IgD-negative memory B cell (primary cell): ENCODE measurements around the gene EPHA2. TPM values are rescaled to one million over a fixed set of nuclear protein-coding genes. Genes with fewer than 3 reads are reported as not detected.
"Not testable (repeated sequence)": the region's sequence is repeated elsewhere in the genome, so short reads cannot be mapped to it uniquely, and the experiment has no call there.

Experiments used
- H3K27ac Mint-ChIP-seq, 3 donors: one replicate each; pipeline ENCODE4 v1.8.0; 2020 to 2022; ENCODE audit warnings: mild to moderate bottlenecking in 3 of 3, mixed read lengths in 3 of 3, moderate library complexity in 1 of 3
- H3K27me3 Mint-ChIP-seq: one replicate; pipeline ENCODE4 v1.8.0; 2021; ENCODE audit warnings: mixed read lengths
- H3K36me3 Mint-ChIP-seq: one replicate; pipeline ENCODE4 v1.8.0; 2020; ENCODE audit warnings: mild to moderate bottlenecking, mixed read lengths
- H3K4me1 Mint-ChIP-seq, 3 donors: one replicate each; pipeline ENCODE4 v1.8.0; 2020 to 2022; ENCODE audit warnings: mixed read lengths in 3 of 3, mild to moderate bottlenecking in 1 of 3
- H3K4me3 Mint-ChIP-seq, 4 donors: one replicate each; pipeline ENCODE4 v1.8.0; 2020 to 2022; ENCODE audit warnings: mild to moderate bottlenecking in 4 of 4, mixed read lengths in 4 of 4, moderate library complexity in 3 of 4
- H3K9me3 Mint-ChIP-seq, 3 donors: one replicate each; pipeline ENCODE4 v1.8.0; 2020 to 2021; ENCODE audit warnings: mixed read lengths in 3 of 3, mild to moderate bottlenecking in 1 of 3
- polyA plus RNA-seq: library from polyadenylated mRNA; unstranded; fragments of 300-500 nt; fragmentation: Illumina TruSeq; gene quantifications from one replicate; pipeline ENCODE4 v1.2.3, GENCODE V29; 2021

The EPHA2 gene
- polyA plus RNA-seq, 1 donor from 2014 or later, result not detected

- H3K4me3 Mint-ChIP-seq, result peak overlapping the region in 3 of 4 donors; percentile 12 to 45 (median 38)
- H3K9me3 Mint-ChIP-seq, result no peaks in the 10 kb centered on the region
- H3K36me3 Mint-ChIP-seq, result no peaks in the 10 kb centered on the region
- H3K27ac Mint-ChIP-seq, result peak overlapping the region in 2 of 3 donors; percentile 51 to 80
- H3K4me1 Mint-ChIP-seq, result peaks cover 10 to 28% (median 12%) of the 10 kb centered on the region in 3 donors
- H3K27me3 Mint-ChIP-seq, result no peaks in the 10 kb centered on the region
These were observed 9.7 kb upstream of the EPHA2 start for GRCh38 chr1:16165548-16165947.

DNA sequence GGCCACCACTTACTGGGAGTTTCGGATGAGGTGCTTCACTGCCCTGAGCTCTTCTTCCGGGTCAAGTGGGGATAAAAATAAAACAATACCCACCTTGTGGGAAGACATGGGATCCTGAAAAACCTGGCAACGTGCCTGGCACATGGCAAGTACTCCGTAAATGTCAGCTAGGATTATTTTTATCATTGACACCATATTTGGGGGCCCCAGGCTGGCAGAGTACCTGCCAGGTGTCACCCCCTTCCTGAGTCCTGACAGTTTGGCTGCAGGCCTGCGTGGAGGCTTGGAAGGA is 9.2 kb upstream of the EPHA2 start:
- H3K27me3 Mint-ChIP-seq, result no peaks in the 10 kb centered on the region
- H3K27ac Mint-ChIP-seq, result peak overlapping the region in 1 of 3 donors; percentile 51
- H3K9me3 Mint-ChIP-seq, result no peaks in the 10 kb centered on the region
- H3K4me1 Mint-ChIP-seq, result peaks cover 10 to 28% (median 12%) of the 10 kb centered on the region in 3 donors
- H3K36me3 Mint-ChIP-seq, result no peaks in the 10 kb centered on the region
- H3K4me3 Mint-ChIP-seq, result no peak overlapping the region

- Mint-ChIP-seq H3K9me3 (no peaks in the 10 kb centered on the region), H3K4me3 (peak overlapping the region in 1 of 4 donors; percentile 45), H3K36me3 (no peaks in the 10 kb centered on the region), H3K27ac (peak overlapping the region in 1 of 3 donors; percentile 51), H3K4me1 (peaks cover 10 to 28% (median 11%) of the 10 kb centered on the region in 3 donors), H3K27me3 (no peaks in the 10 kb centered on the region)
These were observed 8.6 kb upstream of the EPHA2 start for GRCh38 chr1:16164213-16165072.

DNA sequence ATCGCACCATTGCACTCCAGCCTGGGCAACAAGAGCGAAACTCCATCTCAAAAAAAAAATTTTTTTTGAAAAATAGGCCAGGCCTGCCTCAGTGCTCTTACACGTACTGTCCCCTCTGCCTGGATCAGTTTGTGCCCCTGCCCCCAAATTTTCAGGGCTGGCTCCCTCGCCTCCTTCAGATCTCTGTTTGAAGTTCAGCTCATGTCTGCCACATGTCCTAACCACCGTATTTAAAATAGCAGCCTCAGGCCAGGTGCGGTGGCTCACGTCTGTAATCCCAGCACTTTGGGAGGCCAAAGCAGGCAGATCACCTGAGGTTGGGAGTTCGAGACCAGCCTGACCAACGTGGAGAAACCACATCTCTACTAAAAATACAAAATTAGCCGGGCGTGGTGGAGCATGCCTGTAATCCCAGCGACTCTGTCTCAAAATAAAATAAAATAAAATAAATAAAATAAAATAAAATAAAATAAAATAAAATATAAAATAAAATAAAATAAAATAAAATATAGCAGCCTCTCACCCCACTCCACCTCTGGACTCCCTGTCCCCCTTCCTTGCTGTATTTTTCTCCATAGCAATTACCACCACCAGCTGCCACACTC is 7.8 kb upstream of the EPHA2 start:
- peaks cover 4 to 25% (median 11%) of the 10 kb centered on the region in 3 donors for H3K4me1 Mint-ChIP-seq
- not testable (repeated sequence) for H3K36me3 Mint-ChIP-seq, H3K27ac Mint-ChIP-seq, H3K27me3 Mint-ChIP-seq, H3K9me3 Mint-ChIP-seq
- peak overlapping the region in 1 of 4 donors; percentile 45 for H3K4me3 Mint-ChIP-seq

- Mint-ChIP-seq H3K27me3 (peaks cover under 1% of the 10 kb centered on the region), H3K9me3 (no peaks in the 10 kb centered on the region), H3K4me1 (peaks cover 0 to 31% (median 9%) of the 10 kb centered on the region in 3 donors), H3K4me3 (peak overlapping the region; percentile 10 to 60 (median 32)), H3K36me3 (no peaks in the 10 kb centered on the region), H3K27ac (peak overlapping the region in 2 of 3 donors; percentile 40 to 78)
These were observed 6.4 kb upstream of the EPHA2 start for GRCh38 chr1:16162163-16162822.

- Mint-ChIP-seq H3K4me3 (no peak overlapping the region), H3K27ac (peak overlapping the region; percentile 18 to 40 (median 36)), H3K4me1 (peaks cover 0 to 34% (median 12%) of the 10 kb centered on the region in 3 donors), H3K9me3 (no peaks in the 10 kb centered on the region), H3K36me3 (no peaks in the 10 kb centered on the region), H3K27me3 (peaks cover 3% of the 10 kb centered on the region)
These were observed 5.8 kb upstream of the EPHA2 start for GRCh38 chr1:16161717-16162116.

DNA sequence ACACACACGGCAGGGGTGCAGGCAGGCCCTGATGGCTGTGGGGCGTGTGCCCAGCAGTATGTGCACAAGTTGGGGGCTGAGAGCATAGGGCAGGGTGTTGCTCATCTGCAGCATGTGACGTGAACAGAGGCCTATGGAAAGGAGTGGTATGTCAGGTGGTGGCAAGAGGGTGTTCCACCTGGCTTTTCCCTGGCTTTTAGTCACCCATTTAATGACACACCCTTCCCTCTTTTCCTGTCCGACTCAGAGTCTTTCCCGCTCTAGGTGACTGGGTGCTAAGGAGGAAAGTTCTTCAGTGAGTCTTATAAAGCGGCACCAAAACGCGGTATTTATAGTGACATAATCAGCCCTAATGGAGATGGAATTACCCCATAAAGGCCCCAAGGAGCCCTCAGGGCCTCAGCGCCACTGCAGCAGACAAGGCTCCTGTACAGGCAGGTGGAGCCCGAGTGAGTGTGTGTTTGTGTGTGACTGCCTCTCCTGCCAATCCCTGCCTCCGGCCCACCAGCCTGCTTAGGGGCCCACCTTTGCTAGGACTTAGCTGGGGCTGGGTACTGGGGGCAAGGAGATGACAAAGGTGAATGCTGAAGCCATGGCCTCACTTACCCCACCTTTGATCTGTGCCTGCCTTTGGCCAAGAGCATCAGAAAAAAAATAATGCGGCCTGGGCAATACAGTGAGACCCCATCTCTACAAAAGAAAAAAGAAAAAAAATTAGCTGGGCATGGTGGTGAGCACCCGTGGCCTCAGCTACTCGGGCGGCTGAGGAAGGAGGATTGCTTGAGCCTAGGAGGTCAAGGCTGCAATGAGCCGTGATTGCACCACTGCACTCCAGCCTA is 3.3 kb upstream of the EPHA2 start:
- Mint-ChIP-seq H3K4me3 (peak overlapping the region in 1 of 4 donors; percentile 51), H3K4me1 (peaks cover 0 to 28% (median 8%) of the 10 kb centered on the region in 3 donors), H3K27me3 (peaks cover 9% of the 10 kb centered on the region), H3K27ac (peak overlapping the region in 1 of 3 donors; percentile 78), H3K36me3 (no peaks in the 10 kb centered on the region), H3K9me3 (no peaks in the 10 kb centered on the region)

DNA sequence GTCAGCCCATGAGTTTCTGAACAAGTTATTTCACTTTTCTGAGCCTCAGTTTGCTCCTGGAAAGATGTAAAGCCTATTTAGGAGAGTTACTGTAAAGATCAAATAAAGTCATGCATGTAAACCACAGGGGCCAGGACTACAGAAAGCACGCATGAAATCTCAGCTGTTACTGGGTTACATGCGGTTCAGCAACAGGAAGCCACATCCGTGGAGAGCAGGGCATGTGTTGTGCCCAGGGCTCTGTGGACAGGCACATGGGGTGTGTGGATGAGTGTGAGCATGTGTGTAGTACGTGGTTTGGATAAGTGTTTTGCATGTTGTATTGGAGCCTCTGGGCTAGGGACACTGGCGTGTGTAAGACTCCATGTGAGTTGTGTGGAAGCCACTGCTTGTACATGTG is 2.2 kb upstream of the EPHA2 start:
- Mint-ChIP-seq H3K27ac (peak overlapping the region in 2 of 3 donors; percentile 6 to 78), H3K4me3 (no peak overlapping the region), H3K4me1 (peaks cover 0 to 22% (median 8%) of the 10 kb centered on the region in 3 donors)

DNA sequence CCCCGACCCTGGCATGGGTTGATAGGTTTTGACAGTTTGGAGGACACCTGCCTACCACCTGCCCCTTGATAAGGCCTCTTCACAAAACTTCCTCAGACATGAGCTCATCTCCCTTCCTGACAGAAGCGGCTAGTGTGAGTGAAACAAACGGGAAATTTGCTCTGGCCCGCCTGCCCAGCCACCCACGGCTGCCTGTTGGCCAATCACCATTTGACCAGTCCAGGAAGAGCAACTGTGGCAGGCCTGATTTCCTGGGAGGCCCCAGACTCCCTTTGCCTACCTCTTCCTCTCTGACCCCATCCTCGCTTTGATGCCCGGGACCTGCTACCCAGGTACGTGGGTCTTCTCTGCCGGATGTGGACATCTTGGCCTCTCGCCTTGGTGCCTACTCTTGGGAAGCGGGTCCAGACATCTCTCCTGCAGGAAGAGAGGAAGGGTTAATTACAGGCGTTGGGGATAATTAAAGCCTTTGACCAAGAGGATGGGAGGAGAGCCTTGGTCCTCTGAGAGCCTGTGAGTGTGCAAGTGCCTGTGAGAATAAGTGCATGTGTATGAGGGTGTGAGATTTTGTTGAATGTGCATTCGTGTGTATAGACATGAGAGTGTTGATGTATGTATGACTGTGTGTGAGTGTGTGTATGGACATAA is 1.1 kb upstream of the EPHA2 start:
- Mint-ChIP-seq H3K27me3 (peaks cover 26% of the 10 kb centered on the region), H3K4me3 (peak overlapping the region in 2 of 4 donors; percentile 4 to 35), H3K36me3 (no peaks in the 10 kb centered on the region), H3K4me1 (peaks cover 0 to 17% (median 6%) of the 10 kb centered on the region in 3 donors), H3K9me3 (no peaks in the 10 kb centered on the region), H3K27ac (no peak overlapping the region)

More for the DNA sequence above, 2.2 kb upstream of the EPHA2 start:
- no peaks in the 10 kb centered on the region for H3K9me3 Mint-ChIP-seq
- peaks cover 21% of the 10 kb centered on the region for H3K27me3 Mint-ChIP-seq
- H3K36me3 Mint-ChIP-seq, result no peaks in the 10 kb centered on the region

- Mint-ChIP-seq H3K27me3 (peaks cover 38% of the 10 kb centered on the region), H3K36me3 (no peaks in the 10 kb centered on the region), H3K4me1 (peaks cover 0 to 14% (median 6%) of the 10 kb centered on the region in 3 donors), H3K4me3 (peak overlapping the region in 2 of 4 donors; percentile 49 to 50), H3K27ac (no peak overlapping the region), H3K9me3 (no peaks in the 10 kb centered on the region)
These were observed 1.7 kb downstream of the EPHA2 start for GRCh38 chr1:16153999-16154673.

DNA sequence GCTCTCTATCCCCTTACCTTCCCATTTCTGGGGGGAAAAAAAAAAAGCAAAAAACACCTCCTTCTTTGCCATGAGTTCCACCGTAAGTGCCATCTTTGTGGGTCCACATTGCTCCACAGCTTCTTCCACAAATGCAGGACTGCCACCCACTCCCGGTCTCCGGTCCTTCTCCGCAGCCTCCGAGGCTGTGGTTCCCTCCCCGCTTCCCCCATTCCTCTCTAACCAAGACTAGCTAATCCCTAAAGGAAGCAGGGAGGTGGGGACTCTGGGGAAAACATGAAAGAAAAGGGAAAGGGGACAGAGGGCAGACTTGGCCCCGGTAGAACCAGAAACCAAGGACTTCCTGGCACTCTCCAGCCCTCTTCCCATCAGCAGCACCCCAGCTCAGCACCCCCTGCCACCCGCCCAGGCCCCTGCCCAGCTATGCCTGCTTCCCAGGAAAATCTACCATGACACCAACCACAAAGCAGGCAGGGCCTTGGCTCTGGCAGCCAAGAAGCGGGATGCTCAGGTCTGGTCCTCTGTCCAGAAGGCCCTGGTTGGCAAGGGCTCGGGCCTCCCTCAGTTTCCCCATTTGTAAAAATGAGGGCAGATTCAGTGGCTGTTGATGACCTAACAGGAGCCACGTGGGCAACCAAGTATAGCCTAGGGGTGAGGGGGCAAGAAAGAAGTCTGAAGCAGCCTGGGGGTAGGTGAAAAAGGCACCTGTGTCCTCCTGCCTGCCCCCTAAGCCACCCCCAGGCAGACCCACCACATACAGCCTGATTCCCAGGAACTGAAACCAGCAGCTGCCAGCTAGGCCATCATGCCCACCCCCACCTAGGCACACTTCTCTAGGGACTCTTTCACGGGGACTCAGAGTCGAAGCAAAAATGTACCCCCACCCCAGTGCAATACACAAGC is 2.5 kb downstream of the EPHA2 start:
- no peak overlapping the region for H3K27ac Mint-ChIP-seq
- H3K4me1 Mint-ChIP-seq, result peaks cover 0 to 11% (median 5%) of the 10 kb centered on the region in 3 donors
- H3K27me3 Mint-ChIP-seq, result peaks cover 41% of the 10 kb centered on the region
- peak overlapping the region in 1 of 4 donors; percentile 54 for H3K4me3 Mint-ChIP-seq
- H3K36me3 Mint-ChIP-seq, result no peaks in the 10 kb centered on the region
- H3K9me3 Mint-ChIP-seq, result no peaks in the 10 kb centered on the region

GRCh38 chr1:16152481-16153087 is 3.3 kb downstream of the EPHA2 start:
- Mint-ChIP-seq H3K36me3 (no peaks in the 10 kb centered on the region), H3K4me1 (peaks cover 0 to 5% (median 4%) of the 10 kb centered on the region in 3 donors), H3K27ac (no peak overlapping the region), H3K4me3 (no peak overlapping the region), H3K27me3 (peaks cover 41% of the 10 kb centered on the region), H3K9me3 (no peaks in the 10 kb centered on the region)
